Measurements from ENCODE around the gene AOAH. TPM values are rescaled to one million over a fixed set of nuclear protein-coding genes. Genes with fewer than 3 reads are reported as not detected.

AOAH gene
- total RNA-seq, 1 experiment from 2014 or later: not detected

- Histone ChIP-seq H3K36me3 (ENCODE audit: insufficient read depth, low read length, poor library complexity, severe bottlenecking) (no peaks in the 10 kb centered on the region), H3K4me3 (ENCODE audit: low read depth, low read length, poor library complexity, severe bottlenecking) (no peak overlapping the region), H3K27ac (ENCODE audit: low read depth, low read length, poor library complexity, severe bottlenecking) (no peak overlapping the region), H3K27me3 (replicated peaks; ENCODE audit: insufficient read depth, low read depth, low read length, poor library complexity) (peaks cover 6% of the 10 kb centered on the region), H3K4me1 (ENCODE audit: insufficient read depth, low read length, poor library complexity, severe bottlenecking) (no peaks in the 10 kb centered on the region), H3K9me3 (ENCODE audit: low read depth, low read length, poor library complexity, severe bottlenecking) (no peaks in the 10 kb centered on the region)
- intact Hi-C loops (cut with micrococcal nuclease; ENCODE audit: unreplicated experiment): no loop called here
- no peak for TF ChIP-seq EZH2 (IDR thresholded peaks at IDR 0.05; ENCODE audit: borderline replicate concordance, low read depth, low read length, poor library complexity, severe bottlenecking)
- no peak for TF ChIP-seq CTCF (conservative IDR thresholded peaks at IDR 0.05; ENCODE audit: low read depth, low read length)
- BruUV-seq (replicated peaks): no TSS peak
- CTCF ChIA-PET: no interaction called here
- DNase-seq (ENCODE audit: low spot score): no peak
- POLR2A ChIA-PET (ENCODE audit: low non-redundant PET): no interaction called here
Observed at GRCh38 chr7:36691983-36692382, 32.3 kb downstream of the AOAH start.

- no peak for DNase-seq (ENCODE audit: low spot score)
- intact Hi-C loops (cut with micrococcal nuclease; ENCODE audit: unreplicated experiment): no loop called here
- Histone ChIP-seq H3K4me1 (ENCODE audit: insufficient read depth, low read length, poor library complexity, severe bottlenecking) (no peaks in the 10 kb centered on the region), H3K27me3 (replicated peaks; ENCODE audit: insufficient read depth, low read depth, low read length, poor library complexity) (peaks cover 6% of the 10 kb centered on the region), H3K27ac (ENCODE audit: low read depth, low read length, poor library complexity, severe bottlenecking) (no peak overlapping the region), H3K36me3 (ENCODE audit: insufficient read depth, low read length, poor library complexity, severe bottlenecking) (no peaks in the 10 kb centered on the region), H3K4me3 (ENCODE audit: low read depth, low read length, poor library complexity, severe bottlenecking) (no peak overlapping the region), H3K9me3 (ENCODE audit: low read depth, low read length, poor library complexity, severe bottlenecking) (no peaks in the 10 kb centered on the region)
- TF ChIP-seq CTCF (conservative IDR thresholded peaks at IDR 0.05; ENCODE audit: low read depth, low read length) (no peak), EZH2 (IDR thresholded peaks at IDR 0.05; ENCODE audit: borderline replicate concordance, low read depth, low read length, poor library complexity, severe bottlenecking) (no peak)
- ChIA-PET POLR2A (ENCODE audit: low non-redundant PET) (no interaction called here), CTCF (no interaction called here)
- no TSS peak for BruUV-seq (replicated peaks)
Observed at GRCh38 chr7:36690514-36691187, 33.6 kb downstream of the AOAH start.

- Histone ChIP-seq H3K36me3 (ENCODE audit: insufficient read depth, low read length, poor library complexity, severe bottlenecking) (no peaks in the 10 kb centered on the region), H3K9me3 (ENCODE audit: low read depth, low read length, poor library complexity, severe bottlenecking) (no peaks in the 10 kb centered on the region), H3K4me3 (ENCODE audit: low read depth, low read length, poor library complexity, severe bottlenecking) (no peak overlapping the region), H3K27me3 (replicated peaks; ENCODE audit: insufficient read depth, low read depth, low read length, poor library complexity) (peaks cover 6% of the 10 kb centered on the region), H3K4me1 (ENCODE audit: insufficient read depth, low read length, poor library complexity, severe bottlenecking) (no peaks in the 10 kb centered on the region), H3K27ac (ENCODE audit: low read depth, low read length, poor library complexity, severe bottlenecking) (no peak overlapping the region)
- intact Hi-C loops (cut with micrococcal nuclease; ENCODE audit: unreplicated experiment): no loop called here
- TF ChIP-seq EZH2 (IDR thresholded peaks at IDR 0.05; ENCODE audit: borderline replicate concordance, low read depth, low read length, poor library complexity, severe bottlenecking) (no peak), CTCF (conservative IDR thresholded peaks at IDR 0.05; ENCODE audit: low read depth, low read length) (no peak)
- CTCF ChIA-PET: no interaction called here
- DNase-seq (ENCODE audit: low spot score): no peak
- POLR2A ChIA-PET (ENCODE audit: low non-redundant PET): no interaction called here
- BruUV-seq (replicated peaks): no TSS peak
Observed at GRCh38 chr7:36690041-36690440, 34.3 kb downstream of the AOAH start.
